NCI-H1930 (cell line): Measurements from ENCODE around the gene CPNE1.

Experiments
- DNase-seq, 2 experiments: peaks; one replicate each; lab custom pipeline; 2025; lab: John Stamatoyannopoulos, UW

The CPNE1 gene

GRCh38 chr20:35620818-35621559 is 43.7 kb downstream of the CPNE1 start:
- DNase-seq, result no peak

GRCh38 chr20:35619196-35620095 is 45.3 kb downstream of the CPNE1 start:
- peak; percentile 84 to 85 for DNase-seq

- DNase-seq, result peak; percentile 21 to 25
Observed at GRCh38 chr20:35618263-35619131, 46.2 kb downstream of the CPNE1 start.

- DNase-seq, result peak; percentile 67 to 77
Observed at GRCh38 chr20:35617397-35618262, 47.1 kb downstream of the CPNE1 start.

GRCh38 chr20:35616465-35617396 is 48.0 kb downstream of the CPNE1 start:
- DNase-seq, result peak; percentile 69 to 80

GRCh38 chr20:35615667-35616464 is 48.8 kb downstream of the CPNE1 start, which contains the start of gene SPAG4:
TSS of gene SPAG4 (plus strand) at chr20:35615829. CDS start at chr20:35616004, 175 bp downstream.
- peak; percentile 99 to 100 for DNase-seq

- DNase-seq, result no peak
Observed at GRCh38 chr20:35611482-35611881, 53.2 kb downstream of the CPNE1 start.

GRCh38 chr20:35610833-35611427 is 53.8 kb downstream of the CPNE1 start:
- no peak for DNase-seq

GRCh38 chr20:35607003-35607735 is 57.5 kb downstream of the CPNE1 start:
- DNase-seq, result no peak

- no peak for DNase-seq
Observed at GRCh38 chr20:35606127-35606526, 58.6 kb downstream of the CPNE1 start.

- peak; percentile 33 to 37 for DNase-seq
Observed at GRCh38 chr20:35604449-35604747, 60.3 kb downstream of the CPNE1 start.

- no peak for DNase-seq
Observed at GRCh38 chr20:35603695-35604448, 60.8 kb downstream of the CPNE1 start.

GRCh38 chr20:35602851-35603495 is 61.7 kb downstream of the CPNE1 start:
- DNase-seq, result no peak

- DNase-seq, result no peak
Observed at GRCh38 chr20:35601990-35602389, 62.7 kb downstream of the CPNE1 start.

GRCh38 chr20:35600993-35601973 is 63.4 kb downstream of the CPNE1 start:
- DNase-seq, result peak; percentile 75 to 84
